ENCODE data around the gene GPR18.

DNA sequence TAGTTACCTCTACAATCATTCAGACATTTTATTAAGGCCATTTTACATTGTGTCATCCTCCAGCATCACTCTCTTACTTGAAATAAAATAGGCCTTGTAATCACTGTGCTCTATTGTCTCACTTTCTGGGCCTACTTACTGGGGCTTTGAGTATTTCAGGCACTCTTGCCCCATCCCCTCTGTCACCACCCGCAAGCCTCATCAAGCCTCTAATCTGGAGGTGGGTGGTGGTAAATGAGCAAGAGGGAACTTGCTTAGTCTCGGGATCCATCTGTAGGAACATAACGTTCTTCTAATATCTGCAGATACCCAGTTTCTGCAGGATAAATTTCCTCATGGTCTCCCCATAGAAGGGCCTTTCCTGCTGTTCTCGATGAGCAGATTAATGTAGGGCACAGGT lies 19.4 kb upstream of the GPR18 start:
- no peak for TF ChIP-seq POLR2A (IDR thresholded peaks at IDR 0.05)
- TF ChIP-seq, protein P1, sequence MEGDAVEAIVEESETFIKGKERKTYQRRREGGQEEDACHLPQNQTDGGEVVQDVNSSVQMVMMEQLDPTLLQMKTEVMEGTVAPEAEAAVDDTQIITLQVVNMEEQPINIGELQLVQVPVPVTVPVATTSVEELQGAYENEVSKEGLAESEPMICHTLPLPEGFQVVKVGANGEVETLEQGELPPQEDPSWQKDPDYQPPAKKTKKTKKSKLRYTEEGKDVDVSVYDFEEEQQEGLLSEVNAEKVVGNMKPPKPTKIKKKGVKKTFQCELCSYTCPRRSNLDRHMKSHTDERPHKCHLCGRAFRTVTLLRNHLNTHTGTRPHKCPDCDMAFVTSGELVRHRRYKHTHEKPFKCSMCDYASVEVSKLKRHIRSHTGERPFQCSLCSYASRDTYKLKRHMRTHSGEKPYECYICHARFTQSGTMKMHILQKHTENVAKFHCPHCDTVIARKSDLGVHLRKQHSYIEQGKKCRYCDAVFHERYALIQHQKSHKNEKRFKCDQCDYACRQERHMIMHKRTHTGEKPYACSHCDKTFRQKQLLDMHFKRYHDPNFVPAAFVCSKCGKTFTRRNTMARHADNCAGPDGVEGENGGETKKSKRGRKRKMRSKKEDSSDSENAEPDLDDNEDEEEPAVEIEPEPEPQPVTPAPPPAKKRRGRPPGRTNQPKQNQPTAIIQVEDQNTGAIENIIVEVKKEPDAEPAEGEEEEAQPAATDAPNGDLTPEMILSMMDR (IDR thresholded peaks at IDR 0.05): no peak

Measured in adrenal gland (tissue), 5 donors.